Vagina (tissue), 2 donors: ENCODE measurements around the gene DCUN1D2.

Source experiments
- POLR2A ChIP-seq, 2 donors: fragments of 450-650 bp; IDR thresholded peaks; one replicate each; pipeline ENCODE4 v1.6.1; 2017; ENCODE audit warnings: antibody characterized with exemption in 2 of 2, mild to moderate bottlenecking in 2 of 2, moderate library complexity in 2 of 2
- POLR2AphosphoS5 ChIP-seq, 2 donors: sonication (generic); formaldehyde crosslinking; IDR thresholded peaks; one replicate each; pipeline ENCODE4 v1.9.0; 2017; ENCODE audit warnings: antibody characterized with exemption in 2 of 2, mild to moderate bottlenecking in 2 of 2, low read depth in 1 of 2; ENCODE audit not compliant: insufficient read depth in 1 of 2
- TF ChIP-seq, protein P1 (sequence below), 3 experiments: fragments of 450-650 bp in 2 of 3; fragments of 200-600 bp in 1 of 3; sonication (generic) in 1 of 3; IDR thresholded peaks; one replicate each; pipeline ENCODE4 v1.5.1; 2017 to 2019; ENCODE audit warnings: antibody characterized with exemption in 3 of 3, mild to moderate bottlenecking in 2 of 3, moderate library complexity in 2 of 3

DNA sequence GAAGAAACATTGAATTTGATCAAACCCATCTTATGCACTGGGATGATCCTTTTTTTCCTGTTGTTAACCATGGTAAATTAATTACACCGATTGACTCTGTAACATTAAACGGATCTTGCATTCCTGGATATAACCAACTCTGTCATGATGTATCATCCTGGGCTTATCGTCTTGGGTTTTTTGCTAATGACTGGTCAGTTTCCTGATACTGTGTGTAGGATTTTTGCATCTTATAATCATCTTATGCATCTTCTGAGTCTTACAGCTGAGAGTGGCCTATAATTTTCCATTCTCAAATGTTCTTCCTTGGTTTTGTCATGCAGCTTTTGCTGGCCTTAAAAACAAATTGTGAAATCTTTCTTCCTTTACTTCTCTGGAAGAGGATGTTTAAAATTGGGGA is 12.8 kb downstream of the DCUN1D2 start:
- TF ChIP-seq, protein P1, sequence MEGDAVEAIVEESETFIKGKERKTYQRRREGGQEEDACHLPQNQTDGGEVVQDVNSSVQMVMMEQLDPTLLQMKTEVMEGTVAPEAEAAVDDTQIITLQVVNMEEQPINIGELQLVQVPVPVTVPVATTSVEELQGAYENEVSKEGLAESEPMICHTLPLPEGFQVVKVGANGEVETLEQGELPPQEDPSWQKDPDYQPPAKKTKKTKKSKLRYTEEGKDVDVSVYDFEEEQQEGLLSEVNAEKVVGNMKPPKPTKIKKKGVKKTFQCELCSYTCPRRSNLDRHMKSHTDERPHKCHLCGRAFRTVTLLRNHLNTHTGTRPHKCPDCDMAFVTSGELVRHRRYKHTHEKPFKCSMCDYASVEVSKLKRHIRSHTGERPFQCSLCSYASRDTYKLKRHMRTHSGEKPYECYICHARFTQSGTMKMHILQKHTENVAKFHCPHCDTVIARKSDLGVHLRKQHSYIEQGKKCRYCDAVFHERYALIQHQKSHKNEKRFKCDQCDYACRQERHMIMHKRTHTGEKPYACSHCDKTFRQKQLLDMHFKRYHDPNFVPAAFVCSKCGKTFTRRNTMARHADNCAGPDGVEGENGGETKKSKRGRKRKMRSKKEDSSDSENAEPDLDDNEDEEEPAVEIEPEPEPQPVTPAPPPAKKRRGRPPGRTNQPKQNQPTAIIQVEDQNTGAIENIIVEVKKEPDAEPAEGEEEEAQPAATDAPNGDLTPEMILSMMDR (IDR thresholded peaks at IDR 0.05) = no peak
- TF ChIP-seq POLR2AphosphoS5 (IDR thresholded peaks at IDR 0.05; ENCODE audit: insufficient read depth in 1 of 2, low read depth in 1 of 2) = no peak
- TF ChIP-seq POLR2A (IDR thresholded peaks at IDR 0.05) = no peak
